ENCODE data around the gene ADCY5.

Gene ADCY5

DNA sequence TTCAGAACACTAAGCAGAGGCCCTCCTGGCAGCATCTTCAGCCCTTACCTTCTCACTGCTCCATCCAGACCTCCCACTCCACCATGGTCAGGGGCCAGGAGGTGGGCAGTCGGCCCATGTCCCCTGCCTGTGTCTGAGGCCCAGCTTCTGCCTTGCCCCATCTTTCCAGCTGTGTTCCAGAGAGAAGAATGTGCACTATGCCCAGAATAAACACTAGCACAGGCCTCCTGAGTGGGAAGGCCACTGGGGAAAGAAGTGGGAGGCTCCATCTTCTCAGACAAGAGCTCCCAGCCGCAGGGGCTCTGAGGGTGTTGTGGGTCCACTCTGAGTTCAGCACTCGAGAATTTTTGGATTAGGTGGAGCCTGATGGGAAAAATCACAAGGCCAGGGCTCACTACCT, 44.5 kb downstream of the ADCY5 start:
- DNase-seq = no peak

DNA sequence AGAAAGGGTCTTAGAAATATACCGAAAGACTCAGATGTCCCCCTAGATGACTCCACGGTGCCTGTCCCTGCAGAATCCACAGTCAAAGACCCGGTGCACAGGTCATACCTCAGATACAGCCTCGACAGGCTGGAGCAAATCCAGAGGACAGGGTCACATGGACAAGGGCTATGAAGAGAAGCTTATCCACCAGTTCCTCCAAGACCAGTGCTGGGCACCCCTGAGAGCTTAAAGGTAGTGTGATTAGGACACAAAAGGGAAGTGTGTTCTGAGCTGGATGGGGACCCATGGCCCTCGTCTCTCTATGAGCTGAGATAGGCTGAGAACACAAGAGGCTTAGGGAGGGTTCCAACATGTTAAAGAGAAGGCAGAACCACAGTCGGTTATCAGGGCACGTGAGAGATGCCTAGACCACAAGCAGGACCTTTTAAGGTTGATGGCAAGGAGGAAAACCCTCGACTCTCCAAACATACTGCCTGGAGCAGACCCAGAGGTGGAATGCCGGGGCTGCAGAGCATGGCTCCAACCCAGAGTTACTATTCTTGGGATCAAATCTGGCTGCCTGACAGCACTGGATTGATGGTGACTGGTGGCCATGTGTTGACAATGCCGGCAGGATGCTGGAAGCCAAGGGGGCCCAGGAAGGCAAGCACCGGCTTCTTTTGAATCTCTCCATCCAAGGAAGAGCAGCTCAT, 46.9 kb downstream of the ADCY5 start:
- DNase-seq = no peak

DNA sequence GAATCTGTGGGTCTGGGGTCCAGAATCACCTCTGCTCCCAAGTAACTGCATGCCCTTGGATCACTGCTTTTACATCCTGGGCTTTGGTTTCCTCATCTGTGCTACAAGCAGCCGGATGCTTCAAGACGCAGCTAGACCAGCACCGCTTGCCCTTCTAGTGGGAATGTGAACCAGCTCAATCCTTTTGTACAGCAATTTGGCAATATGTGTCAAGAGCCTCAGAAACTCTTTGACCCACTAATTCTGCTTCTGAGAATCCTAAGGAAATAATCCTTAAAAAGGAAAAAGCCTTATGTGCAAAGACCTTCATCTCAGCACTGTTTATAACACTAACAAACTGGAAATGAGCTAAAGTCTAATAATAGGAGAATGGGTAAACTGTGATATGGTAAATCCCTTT, 48.7 kb downstream of the ADCY5 start:
- no peak for DNase-seq

DNA sequence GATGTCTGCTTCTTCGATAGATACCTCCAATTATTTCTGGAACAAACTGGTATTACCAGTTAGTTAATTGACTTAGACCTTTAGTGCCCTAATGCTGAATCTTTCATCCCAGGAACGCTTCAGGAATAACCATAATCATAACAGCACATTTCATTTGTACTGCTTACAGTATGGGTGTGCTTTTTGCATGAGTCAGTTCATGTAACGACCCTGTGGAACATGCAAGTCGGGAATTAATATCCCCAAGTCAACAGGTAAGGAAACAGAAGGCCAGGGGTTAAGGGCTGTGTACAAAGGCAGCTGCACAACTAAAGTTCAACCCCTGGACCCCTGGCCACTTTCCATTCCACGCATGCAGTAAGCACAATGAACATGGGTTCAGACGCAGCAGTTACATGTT, 49.2 kb downstream of the ADCY5 start:
- DNase-seq = no peak

DNA sequence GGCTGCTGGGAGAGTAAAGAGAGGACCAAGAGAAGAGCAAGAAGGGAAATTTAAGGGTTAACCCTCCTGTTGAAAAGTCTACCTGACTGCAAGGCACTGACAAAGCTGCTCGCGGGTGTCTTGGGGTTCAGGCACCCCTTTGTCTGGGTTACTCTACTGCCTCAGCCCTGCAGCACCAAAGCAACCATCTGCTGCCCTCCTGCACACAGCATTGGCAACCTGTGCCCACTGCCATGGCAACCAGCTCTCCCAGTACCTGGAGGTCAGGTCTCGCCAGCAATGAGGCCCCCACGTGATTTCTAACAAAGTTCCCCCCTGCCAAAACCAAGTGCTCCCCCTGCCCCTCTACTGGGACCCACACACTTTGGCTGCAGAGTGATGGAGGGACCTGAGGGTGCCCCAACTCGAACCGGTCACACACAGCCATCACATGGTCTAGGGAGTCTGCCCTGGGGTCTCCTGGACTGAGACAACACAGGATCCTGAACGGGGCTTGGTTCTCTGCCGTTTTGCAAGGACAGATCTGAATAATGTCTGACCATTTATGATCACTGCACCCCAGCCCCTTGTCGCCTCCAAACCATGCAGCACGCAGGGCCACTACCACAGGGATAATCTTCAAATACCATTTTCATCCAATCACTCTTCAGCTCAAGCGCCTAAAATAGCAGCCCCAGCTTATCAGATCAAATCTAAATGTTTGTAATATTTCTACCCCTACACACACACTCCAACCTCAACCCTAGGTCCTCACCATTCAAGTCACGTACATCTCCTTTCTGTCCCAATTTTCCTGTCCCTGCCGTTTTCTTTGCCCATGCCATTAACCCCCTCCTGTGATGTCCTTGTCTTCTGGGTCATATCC, 50.7 kb downstream of the ADCY5 start:
- no peak for DNase-seq

DNA sequence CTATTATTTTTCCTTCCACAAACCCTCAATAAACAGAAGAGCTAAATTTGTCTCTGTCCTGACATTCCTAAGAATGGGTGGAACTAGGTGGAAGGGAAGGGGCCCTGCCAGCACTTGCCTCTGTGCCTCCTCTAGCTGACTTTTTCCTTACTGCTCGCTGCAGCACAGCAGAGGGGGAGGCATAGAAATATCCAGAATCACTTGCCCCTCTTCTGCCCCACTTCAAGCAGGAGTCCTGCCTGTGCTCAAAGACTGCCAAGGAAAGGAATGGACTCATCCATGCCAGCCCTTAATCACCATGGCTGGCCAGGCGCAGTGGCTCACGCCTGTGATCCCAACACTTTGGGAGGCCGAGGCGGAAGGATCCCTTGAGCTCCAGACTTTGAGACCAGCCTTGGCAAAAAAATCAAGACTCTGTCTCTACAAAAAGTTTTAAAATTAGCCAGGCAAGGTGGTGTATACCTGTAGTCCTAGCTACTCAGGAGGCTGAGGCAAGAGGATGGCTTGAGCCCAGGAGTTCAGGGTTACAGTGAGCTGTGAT, 51.8 kb downstream of the ADCY5 start:
- DNase-seq = no peak

DNA sequence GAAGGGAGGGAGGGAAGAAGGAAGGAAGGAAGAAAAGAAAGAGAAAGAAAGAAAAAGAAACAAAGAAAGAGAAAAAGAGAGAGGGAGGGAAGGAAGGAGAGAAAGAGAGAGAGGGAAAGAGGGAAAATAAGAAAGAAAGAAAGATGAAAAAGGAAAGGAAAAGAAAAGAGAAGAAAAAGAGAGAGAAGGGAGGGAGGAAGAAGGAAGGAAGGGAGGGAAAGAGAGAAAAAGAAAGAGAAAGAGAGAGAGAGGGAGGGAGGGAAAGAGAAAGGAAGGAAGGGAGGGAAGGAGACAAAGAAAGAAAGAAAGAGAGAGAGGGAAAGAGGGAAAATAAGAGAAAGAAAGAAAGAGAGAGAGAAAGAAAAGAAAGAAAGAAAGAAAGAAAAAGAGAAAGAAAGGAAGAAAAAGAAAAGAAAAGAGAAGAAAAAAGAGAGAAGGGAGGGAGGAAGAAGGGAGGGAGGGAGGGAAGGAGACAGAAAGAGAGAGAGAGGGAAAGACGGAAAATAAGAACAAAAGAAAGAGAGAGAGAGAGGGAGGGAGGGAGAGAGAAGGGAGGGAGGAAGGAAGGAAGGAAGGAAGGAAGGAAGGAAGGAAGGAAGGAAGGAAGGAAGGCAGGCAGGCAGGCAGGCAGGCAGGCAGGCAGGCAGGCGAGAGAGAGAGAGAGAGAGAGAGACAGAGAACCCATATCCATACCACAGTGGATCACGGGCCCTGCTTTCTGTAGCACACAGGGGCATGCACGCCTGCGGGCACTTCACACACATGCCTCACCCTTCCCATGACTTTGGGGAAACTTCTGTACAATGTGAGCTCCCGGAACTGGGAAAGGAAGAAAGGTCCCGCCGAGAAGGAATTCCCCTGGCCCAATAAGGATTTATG, 52.5 kb downstream of the ADCY5 start:
- DNase-seq = no peak

DNA sequence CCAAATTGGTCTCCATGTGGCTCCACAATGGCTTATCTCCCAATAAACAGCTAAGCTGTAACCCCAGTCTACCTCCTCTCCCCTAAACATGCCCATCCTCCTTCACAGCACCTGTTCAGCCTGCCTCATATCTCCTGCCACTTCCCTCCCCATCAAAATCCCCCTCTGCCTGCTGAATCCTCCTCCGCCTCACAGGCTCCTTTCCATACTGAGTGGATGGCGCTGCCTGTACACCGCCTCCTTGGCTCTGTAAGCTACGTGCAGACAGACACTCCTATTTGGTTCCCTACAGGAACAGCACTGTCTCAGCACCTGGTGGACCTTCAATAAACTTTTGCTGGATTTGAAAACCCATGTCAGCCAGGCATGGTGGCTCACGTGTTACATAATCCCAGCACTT, 53.7 kb downstream of the ADCY5 start:
- DNase-seq = no peak

DNA sequence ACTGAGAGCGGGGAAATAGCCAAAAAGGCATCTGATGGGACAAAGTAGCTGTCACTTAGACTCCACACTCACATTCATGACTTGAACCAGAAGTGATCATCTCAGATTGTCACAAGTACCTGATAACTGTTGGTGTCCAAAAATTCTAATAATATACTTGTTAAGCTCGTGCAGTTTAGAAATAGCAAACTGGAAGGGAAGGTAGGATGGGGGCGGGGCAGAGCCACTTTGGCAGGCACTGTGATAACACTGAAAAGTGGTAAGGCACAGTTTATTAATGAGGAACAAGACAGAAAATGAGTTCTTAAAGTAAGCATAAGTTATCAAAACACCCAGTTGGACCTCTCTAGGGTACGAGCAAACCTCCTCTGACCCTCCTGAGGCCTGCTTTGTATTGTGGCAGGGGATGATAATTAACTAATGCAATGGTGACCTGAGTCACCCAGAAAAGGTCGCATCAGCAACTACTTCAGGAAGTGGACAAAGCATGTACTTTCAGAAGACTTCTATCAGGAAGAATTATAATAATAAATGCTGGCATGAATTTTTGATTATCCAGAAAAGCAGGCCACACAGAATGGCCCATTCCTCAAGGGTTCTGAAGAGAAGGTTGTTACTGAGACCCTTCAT, 54.4 kb downstream of the ADCY5 start:
- DNase-seq = no peak

DNA sequence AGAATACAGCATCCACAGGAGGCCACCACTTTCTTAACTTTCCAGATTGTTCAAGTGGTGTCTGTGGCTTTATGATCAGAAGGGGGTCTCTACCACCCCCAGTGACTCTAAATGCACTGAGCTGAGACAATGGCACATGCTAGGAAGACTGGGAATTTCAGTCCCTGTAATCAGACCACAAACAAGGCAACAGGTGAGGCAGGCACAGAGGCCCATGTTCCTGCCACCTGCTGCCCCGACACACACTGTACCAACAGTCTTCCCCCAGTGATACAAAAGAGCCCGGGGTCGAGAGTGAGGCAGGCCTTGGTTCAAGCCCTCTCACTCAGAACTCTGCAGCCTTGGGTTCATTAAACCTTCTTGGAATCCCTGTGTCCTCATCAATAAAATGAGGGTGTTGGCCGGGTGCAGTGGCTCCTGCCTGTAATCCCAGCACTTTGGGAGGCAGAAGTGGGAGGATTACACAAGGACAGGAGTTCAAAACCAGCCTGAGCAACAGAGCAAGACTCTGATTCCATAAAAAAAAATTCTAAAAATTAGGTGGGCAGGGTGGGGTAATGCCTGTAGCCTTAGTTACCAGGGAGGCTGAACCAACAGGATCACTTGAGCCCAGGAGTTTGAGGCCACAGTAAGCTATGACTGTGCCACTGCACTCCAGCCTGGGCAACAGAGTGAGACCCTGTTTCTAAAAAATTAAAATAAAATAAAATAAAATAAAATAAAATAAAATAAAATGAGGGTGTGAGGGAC, 55.8 kb downstream of the ADCY5 start:
- DNase-seq = no peak

DNA sequence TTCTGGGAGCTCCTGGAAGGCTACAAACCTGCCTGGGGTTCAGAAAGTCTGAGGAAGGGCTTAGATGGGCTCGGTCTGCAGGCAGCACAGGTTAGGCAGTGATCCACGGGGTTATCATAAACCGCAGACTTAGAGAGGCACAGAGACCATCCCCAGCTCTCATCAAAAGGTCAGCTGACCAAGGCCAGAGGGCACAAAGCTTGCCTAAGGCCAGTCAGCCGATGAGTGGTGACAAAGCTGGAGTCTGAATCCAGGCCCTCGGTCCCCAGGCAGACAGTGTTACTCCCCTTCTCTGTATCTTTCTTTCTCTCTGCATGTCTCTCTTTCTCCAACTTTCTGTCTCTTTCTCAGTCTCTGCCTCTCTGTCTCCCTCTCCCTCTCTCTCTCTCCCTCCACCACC, 56.5 kb downstream of the ADCY5 start:
- no peak for DNase-seq

DNA sequence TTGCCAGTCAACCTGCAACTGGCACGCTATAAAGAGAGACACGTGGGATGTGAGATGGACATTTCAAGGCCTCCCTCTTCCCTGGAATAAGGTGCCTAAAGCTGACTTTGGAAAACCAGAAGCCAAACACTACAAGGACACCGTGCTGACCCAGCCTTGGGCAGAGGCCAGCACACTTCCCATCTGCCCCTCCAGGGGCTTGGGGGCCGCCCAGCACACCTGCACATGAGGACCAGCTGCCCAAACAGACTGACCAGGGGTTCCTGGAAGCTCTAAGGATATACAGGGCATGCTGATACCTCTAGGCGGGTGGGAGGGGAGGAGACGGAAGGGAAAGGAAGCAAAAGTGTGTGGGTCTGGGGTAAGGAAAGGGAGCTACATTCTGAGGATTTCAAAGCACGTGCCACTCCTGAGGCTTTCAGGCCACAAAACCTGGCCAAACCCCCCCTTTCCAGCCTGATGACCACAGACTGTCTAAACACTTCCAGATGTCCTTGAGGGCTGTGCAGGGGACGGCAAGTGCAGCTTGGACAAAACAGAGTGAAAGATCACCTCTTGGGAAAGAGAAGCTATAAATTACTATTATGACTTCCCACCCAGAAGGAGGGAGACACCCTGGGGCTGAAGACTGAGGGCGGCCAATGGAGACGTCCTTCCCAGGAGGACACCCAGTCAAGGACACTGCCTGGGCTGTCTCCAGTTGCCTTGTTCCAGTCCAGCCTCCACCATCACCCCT, 57.9 kb downstream of the ADCY5 start:
- no peak for DNase-seq

DNA sequence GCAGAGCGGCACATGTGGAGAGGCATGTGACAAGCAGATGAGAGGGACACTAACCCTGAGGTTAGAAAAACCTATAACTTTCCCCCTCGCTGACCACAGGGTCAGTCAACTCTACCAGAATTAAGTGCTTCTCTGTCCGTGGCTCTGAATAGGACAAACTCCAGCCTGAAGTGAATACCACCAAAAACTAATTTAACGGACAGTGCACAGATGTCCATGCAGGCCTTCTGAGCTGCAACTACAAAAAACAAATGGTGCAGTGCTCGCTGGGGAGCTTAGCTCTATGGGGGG, 59.3 kb downstream of the ADCY5 start:
- no peak for DNase-seq

DNA sequence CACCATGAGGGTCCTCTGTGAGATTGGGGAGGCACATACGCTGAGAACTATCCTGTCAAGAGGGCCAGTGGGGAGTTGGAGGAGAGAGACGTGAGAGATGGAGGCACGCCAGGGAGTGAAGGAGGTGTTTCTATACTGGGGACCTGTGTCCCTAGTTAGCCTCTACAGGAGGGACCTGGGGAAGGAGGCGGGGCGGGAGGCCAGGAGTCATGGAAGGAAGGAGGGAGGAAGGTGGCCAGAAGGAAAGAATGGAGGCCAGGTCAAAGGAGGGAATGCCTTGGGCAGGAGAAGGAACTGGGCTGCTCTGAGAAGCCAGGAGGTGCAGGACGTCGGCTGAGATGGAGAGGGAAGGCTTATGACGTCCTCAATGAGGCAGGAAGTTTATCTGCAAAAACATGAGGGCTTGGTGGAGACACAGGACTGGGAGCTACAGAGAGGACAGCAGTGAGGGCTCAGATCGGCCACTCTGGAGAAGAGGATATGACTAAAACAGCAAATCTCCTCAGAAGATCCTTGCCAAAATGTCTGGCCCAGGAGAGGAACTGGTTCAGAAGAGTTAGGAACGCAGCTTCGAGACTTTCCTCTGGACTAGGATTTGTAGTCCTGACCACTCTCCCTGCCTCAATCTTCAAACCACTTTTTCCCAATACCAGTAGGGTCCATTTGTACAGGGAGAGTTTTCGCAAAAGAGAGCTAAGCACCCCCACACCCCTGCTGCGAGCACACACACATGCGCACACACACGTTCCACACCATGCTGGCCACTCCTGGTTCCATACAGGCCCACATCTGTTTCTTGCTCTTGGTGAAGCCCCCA, 59.9 kb downstream of the ADCY5 start:
- DNase-seq = no peak

DNA sequence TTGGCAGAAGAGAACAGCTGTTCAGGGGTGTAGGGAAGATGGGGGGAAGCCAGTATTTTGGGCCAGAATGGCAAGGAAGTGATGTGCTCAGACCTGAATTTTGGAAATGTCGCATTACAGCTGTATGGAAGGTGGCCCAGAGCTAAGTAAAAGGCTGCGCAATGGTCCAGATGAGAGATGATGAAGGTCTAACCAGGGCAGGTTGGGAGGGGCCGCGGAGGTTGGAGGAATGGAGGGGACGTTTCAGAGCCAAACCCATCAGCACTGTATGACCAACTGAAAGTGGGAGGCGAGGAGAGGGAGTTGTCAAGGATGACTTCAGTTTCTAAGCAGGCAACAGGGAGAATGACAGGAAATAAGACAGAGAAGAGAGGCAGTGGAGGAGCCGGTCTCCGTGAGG, 60.8 kb downstream of the ADCY5 start:
- DNase-seq = no peak

DNA sequence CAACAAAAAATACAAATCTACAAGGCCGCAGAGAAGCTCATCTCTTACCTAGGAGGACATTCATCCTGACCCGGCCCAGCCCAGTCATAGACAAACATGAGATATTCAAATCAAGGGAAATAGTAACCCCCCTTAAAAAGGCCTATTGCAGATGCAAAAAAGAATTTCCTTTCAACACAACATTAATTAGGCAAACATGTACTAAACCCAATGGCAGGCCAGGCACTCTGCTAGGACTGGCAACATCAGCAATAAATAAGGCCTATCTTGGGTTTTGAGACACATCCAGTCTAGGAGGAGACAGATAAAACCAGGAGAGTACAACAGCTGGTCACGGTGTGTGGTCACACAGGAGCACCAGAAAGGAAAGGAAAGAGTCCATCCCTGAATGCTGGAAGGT, 61.4 kb downstream of the ADCY5 start:
- no peak for DNase-seq

DNA sequence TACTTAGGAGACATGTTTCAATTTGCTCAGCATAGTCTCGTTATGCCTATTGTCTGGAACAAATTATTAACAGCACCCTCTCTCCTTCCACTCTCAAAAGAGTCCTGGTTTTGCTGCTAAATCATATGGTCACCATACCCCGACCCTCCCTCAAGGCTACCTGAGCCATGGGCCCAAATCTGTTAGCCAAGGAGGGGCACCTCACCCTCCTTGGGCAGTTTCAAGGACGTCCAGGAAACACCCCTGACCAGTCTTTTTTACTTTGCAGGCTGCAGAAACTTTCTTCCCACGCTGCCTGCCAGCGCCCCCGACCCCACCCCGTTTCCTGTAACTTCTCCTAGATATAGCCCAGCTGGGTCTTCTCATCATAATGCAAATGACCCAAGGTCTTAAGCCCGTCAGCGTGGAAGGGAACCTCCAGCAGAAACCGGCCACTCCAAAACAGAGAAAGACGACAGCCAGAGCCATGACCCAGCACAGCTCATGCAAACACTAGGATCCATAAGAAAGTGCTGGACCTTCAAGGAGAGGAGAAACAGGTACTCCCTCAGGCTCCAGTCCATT, 62.3 kb downstream of the ADCY5 start:
- no peak for DNase-seq

DNA sequence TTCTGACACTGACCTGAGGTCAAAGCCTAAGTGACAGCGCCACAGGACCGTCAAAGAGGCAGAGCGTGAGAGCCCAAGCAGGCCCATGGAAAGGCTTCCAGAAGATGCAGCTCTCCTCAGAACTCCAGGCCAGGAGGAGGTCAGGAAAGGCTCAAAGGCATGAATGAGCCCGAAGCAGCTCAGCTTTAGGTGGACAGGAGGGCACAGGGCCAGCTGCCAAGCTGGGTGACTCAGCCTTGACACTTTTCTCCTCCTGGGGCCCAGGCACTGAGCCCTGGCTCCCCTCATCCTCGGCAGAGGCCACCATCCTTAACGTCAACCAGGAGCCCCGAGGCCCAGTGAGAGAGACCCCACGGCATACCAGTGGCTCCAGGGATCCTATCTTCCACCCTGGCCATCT, 62.9 kb downstream of the ADCY5 start:
- DNase-seq = no peak

DNA sequence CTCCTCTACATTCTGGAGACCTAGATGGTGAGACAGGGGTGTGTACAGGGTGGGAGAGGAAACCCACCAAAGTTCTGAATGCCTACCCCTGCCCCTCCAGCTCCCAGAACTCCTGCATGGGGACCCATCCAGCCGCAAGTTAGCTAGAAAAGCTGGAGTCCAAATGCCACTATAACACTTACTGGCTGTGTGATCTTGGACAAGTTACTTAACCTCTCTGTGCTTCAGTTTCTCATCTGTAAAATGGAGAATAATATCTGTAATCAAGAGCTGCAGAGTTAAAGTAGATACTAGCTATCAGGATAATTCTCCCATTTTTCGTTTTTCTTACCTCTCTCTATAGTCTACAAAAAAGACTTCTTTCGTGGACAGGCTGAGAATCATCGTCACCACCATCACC, 63.4 kb downstream of the ADCY5 start:
- DNase-seq = no peak

DNA sequence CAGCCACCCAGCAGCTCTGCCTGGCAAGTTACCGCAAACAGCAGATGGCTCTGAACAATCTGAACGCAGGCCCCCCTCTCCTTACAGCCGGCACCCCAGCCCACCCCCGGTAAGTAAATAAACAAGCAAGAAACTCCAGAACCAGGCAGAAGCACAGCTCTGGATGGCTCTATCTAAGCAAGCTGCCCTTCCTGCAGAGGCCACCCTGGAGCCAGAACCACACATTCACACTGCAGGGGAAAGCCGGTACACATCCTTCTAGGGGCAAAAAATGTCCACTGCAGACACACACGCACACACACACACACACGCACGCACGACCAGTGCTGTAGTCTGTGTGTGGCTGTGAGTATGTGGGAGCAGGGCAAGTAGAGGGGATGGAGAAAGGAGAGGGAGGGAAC, 63.9 kb downstream of the ADCY5 start:
- no peak for DNase-seq

All from activated CD4-positive, alpha-beta T cell treated with anti-CD3 and anti-CD28 coated beads, Interleukin-2, Interleukin-6, amounts not matched to agents 100 ng/mL and 50 ng/mL, durations not matched to agents 16 hours and 8 hours (primary cell).